Endothelial cell of hepatic sinusoid (primary cell): ENCODE measurements around the gene TMEM19.

Experiments used
- in situ Hi-C: cut with HindIII; loops from 2 replicates; pipeline ENCODE4 v1.10.0; 2017; ENCODE audit warnings: low sequenced_read_pairs

Gene TMEM19

GRCh38 chr12:71708658-71709057, 22.8 kb downstream of the TMEM19 start:
- in situ Hi-C loops = no loop called here

DNA sequence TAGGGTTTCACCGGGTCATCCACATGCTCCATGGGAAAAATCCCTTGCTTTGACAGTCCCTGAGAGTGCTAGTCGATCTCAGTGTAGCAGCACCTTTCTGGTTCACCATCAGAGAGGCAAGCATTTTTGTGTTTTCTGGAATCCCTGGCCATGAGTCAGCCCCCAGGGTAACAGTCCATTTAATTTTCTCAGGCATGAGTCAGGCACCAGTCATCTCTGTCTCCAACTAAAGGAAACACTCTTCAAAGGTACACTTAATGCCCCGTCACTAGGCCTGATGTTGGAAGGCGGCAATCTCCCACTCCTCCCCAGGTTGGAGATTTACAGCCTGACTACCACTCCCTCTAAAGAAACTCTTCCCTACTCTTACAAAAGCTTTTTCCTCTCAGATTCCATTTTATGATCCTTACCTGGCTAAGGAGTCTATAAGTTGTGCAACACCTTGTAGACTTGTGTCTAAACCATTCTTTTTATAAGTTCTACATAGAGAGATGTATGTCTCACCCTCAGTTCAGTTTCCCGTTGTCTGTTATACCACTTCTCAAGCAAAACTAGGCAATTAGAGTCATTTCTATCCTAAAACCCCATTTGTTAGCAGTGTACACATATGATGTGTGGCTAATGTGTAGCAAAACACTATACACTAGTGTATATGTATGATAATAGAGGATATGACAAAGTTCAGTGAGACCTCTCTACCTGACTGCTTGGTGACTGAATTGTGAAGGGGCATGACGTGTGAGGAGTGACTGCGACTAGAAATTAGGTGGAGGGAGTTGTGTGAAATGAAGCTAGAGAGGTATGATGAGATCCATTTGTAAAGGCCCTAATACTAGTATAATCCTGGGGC, 24.6 kb downstream of the TMEM19 start:
- in situ Hi-C loops = no loop called here

- in situ Hi-C loops = loop anchor here (5.0 kb wide), 1 partner anchor 56 kb away; the partner anchor contains the start of genes THAP2 and ZFC3H1
Observed at GRCh38 chr12:71718611-71719010, 32.7 kb downstream of the TMEM19 start.

DNA sequence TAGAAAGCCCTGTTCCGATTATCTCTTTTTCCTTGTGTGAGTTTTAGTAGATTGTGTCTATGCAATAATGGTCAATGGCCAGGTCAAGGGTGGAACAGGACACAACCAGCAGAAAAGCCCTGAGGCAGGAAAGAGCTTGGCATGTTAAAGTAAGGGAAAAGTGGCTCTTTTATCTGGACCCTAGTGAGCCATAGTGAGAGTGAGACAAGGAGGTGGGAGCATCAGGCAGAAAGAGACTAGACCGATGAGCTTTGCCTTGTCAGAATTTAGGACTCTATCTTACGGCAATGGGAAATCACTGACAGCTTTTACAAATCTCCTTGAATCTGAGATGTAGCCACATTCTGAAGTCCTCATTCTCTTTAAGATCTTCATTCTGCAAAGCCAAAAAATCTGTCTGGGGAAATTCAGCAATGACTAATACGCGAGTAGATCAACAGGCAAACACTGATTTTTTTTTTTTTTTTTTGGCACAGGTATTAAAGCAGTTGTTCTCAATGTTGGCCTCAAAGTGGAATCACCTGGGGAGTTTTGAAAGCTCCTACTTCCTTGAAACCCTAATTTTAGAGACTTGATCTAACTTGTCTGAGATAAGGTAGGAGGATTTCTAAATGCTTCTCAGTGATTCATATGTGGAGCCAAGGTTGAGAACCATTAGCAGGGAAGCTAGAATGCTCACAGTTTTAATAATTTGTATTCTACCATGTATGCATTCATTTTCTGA, 33.9 kb downstream of the TMEM19 start:
- in situ Hi-C loops = loop anchor here (5.0 kb wide), 1 partner anchor 58 kb away; the partner anchor contains the start of genes THAP2 and ZFC3H1

GRCh38 chr12:71721783-71722505, 36.1 kb downstream of the TMEM19 start:
- in situ Hi-C loops = no loop called here

DNA sequence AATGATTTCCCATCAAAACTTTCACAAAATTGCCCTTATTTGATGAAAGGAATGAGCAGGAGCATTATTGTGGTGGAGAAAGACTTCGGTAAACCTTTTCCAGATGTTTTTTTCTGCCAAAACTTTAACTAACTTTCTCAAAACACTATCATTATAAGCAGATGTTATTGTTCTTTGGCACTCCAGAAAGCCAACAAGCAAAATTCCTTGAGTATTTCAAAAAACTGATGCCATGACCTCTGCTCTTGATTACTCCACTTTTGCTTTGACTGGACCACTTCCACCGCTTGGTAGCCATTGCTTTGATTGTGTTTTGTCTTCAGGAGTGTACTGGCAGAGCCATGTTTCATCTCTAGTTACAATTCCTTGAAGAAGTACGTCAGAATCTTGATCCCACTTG, 39.1 kb downstream of the TMEM19 start:
- in situ Hi-C loops = no loop called here

GRCh38 chr12:71726548-71726947, 40.7 kb downstream of the TMEM19 start:
- in situ Hi-C loops = no loop called here

DNA sequence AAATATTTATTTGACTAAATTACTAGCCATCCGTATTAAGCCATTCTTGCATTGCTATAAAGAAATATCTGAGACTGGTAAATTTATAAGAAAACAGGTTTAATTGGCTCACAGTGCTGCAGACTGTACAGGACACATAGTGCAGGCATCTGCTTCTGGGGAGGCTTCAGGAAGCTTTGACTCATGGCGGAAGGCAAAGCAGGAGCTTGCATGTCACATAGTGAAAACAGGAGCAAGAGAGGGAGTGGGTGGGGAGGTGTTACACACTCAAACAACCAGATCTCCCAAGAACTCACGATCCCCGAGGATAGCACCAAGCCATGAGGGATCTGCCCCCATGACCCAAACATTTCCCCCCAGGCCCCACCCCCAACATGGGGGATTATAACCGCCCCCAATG, 42.1 kb downstream of the TMEM19 start:
- in situ Hi-C loops = no loop called here

DNA sequence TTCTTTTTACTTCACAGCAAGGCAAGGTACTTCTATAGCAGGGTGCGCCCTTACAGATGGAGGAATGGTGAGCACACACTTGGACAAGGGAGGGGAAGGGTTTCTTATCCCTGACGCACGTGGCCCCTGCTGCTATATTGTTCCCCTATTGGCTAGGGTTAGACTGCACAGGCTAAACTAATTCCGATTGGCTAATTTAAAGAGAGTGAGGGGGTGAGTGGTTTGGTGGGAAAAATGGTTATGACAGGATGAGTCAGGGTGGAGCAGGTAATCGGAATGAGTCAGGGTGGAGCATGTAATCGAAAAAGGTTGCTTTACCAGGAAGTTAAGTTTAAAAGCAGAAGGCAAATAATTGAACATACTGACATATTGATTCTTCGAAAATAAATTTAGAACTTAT, 45.1 kb downstream of the TMEM19 start:
- in situ Hi-C loops = no loop called here

DNA sequence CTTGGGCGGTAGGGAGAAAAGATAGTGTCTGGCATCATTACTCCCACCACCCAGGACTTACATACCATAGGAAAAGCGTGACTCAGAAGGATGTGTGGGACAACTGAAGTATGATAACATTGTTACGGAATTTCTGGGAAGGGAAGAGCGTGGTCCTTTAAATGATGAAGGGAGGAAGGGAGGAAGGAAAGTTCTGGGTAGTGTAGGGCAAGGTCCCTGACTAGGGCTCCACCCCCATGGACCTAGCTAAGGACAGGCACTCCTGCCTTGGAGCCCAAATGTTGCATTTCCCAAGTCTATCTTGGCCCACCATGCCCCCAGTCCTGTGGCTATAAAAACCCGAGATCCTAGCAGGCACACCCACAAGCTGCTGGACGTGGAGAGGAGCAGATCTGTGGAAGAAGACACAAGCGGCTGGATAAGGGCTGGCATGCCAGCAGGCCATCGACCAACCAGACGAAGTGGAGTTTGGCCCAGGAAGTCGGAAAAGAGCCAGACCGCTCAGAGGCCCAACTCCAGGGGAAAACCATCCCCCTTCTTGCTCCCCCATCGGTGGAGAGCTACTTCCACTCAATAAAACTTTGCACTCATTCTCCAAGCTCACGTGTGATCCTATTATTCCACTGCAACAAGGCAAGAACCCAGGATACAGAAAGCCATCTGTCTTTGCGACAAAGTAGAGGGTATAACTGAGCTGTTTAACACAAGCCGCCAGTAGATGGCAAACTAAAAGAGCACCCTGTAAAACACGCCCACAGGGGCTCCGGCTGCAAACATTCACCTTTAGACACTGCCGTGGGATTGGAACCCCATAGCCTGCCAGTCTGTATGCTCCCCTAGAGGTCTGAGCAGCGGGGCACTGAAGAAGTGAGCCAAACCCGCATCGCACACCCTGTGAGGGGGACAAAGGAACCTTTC, 45.8 kb downstream of the TMEM19 start:
- in situ Hi-C loops = no loop called here

- in situ Hi-C loops = no loop called here
Observed at GRCh38 chr12:71732357-71732712, 46.5 kb downstream of the TMEM19 start.

DNA sequence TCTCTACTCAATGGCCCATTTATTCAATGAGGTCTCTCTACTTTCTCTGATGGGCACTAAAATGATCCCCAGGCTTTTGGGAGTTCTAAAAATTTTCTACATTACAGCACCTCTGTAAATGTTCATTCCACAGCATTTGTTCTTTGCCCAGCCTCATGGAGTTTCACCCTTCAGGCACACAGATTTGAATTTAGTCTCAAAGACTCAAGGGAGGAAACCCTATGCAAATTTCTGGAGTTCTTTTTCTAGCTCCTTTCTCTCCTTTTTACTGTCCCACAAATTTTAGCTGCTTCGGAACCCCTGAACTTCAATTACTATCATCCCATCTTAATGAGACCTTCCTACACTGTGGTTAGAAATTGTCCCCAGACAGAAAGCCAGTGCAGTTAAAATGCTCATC, 51.3 kb downstream of the TMEM19 start:
- in situ Hi-C loops = loop anchor here (5.0 kb wide), 1 partner anchor 50 kb away; no protein-coding TSS in a partner anchor

- in situ Hi-C loops = no loop called here
Observed at GRCh38 chr12:71742998-71743397, 57.1 kb downstream of the TMEM19 start.

- in situ Hi-C loops = loop anchor here (5.0 kb wide), 1 partner anchor 82 kb away; the partner anchor contains the start of genes THAP2 and ZFC3H1
Observed at GRCh38 chr12:71744522-71745300, 58.8 kb downstream of the TMEM19 start.

- in situ Hi-C loops = loop anchor here (5.0 kb wide), 1 partner anchor 85 kb away; the partner anchor contains the start of genes THAP2 and ZFC3H1
Observed at GRCh38 chr12:71746974-71747611, 61.2 kb downstream of the TMEM19 start.

GRCh38 chr12:71748081-71748850, 62.4 kb downstream of the TMEM19 start:
- in situ Hi-C loops = loop anchor here (5.0 kb wide), 1 partner anchor 86 kb away; the partner anchor contains the start of genes THAP2 and ZFC3H1

- in situ Hi-C loops = loop anchor here (5.0 kb wide), 1 partner anchor 87 kb away; the partner anchor contains the start of genes THAP2 and ZFC3H1
Observed at GRCh38 chr12:71749666-71750065, 63.8 kb downstream of the TMEM19 start.

GRCh38 chr12:71752891-71753290, 67.0 kb downstream of the TMEM19 start:
- in situ Hi-C loops = no loop called here
